NCI-H2029 (cell line): Measurements from ENCODE around the gene UNC79.

Experiments
- DNase-seq: peaks from one replicate; lab custom pipeline; 2025; lab: John Stamatoyannopoulos, UW

Gene UNC79

GRCh38 chr14:93663317-93663716, 232.6 kb downstream of the UNC79 start:
- no peak for DNase-seq

- DNase-seq, result no peak
These were observed 234.4 kb downstream of the UNC79 start for GRCh38 chr14:93665169-93665568.

GRCh38 chr14:93669632-93670031, 238.9 kb downstream of the UNC79 start:
- DNase-seq, result no peak

GRCh38 chr14:93674343-93674742, 243.6 kb downstream of the UNC79 start:
- no peak for DNase-seq

- no peak for DNase-seq
These were observed 244.9 kb downstream of the UNC79 start for GRCh38 chr14:93675651-93676050.

- DNase-seq, result no peak
These were observed 245.7 kb downstream of the UNC79 start for GRCh38 chr14:93676416-93676958.

GRCh38 chr14:93682459-93682858, 251.7 kb downstream of the UNC79 start:
- DNase-seq, result no peak

- DNase-seq, result no peak
These were observed 252.5 kb downstream of the UNC79 start for GRCh38 chr14:93683226-93683625.

- no peak for DNase-seq
These were observed 254.6 kb downstream of the UNC79 start for GRCh38 chr14:93685121-93685895.

GRCh38 chr14:93686268-93686667, 255.5 kb downstream of the UNC79 start:
- DNase-seq, result no peak

- DNase-seq, result no peak
These were observed 257.5 kb downstream of the UNC79 start for GRCh38 chr14:93688239-93688666.

- no peak for DNase-seq
These were observed 258.1 kb downstream of the UNC79 start for GRCh38 chr14:93688820-93689219.

GRCh38 chr14:93690146-93690545, 259.4 kb downstream of the UNC79 start:
- no peak for DNase-seq

- DNase-seq, result no peak
These were observed 260.5 kb downstream of the UNC79 start for GRCh38 chr14:93691042-93691780.

GRCh38 chr14:93693914-93694313, 263.2 kb downstream of the UNC79 start:
- no peak for DNase-seq

- no peak for DNase-seq
These were observed 270.2 kb downstream of the UNC79 start for GRCh38 chr14:93700928-93701327.

- DNase-seq, result no peak
These were observed 270.8 kb downstream of the UNC79 start for GRCh38 chr14:93701562-93701961.

- DNase-seq, result no peak
These were observed 272.2 kb downstream of the UNC79 start for GRCh38 chr14:93702946-93703345.

- DNase-seq, result no peak
These were observed 273.2 kb downstream of the UNC79 start for GRCh38 chr14:93703941-93704340.

- no peak for DNase-seq
These were observed 274.9 kb downstream of the UNC79 start for GRCh38 chr14:93705513-93706156.

- no peak for DNase-seq
These were observed 275.7 kb downstream of the UNC79 start for GRCh38 chr14:93706360-93706955.

GRCh38 chr14:93707475-93707874, 276.7 kb downstream of the UNC79 start:
- DNase-seq, result no peak
